Endodermal cell (in vitro differentiated cells): ENCODE measurements around the gene ACE. TPM values are rescaled to one million over a fixed set of nuclear protein-coding genes. Genes with fewer than 3 reads are reported as not detected.

ENCODE experiments used
- DNase-seq: peaks from one replicate; pipeline ENCODE4 v3.0.0-alpha.2; 2017
- H3K27ac ChIP-seq: 2 replicates; pipeline ENCODE4 v1.5.1; 2013; ENCODE audit warnings: mild to moderate bottlenecking, low read depth, low read length, moderate library complexity
- H3K27me3 ChIP-seq: 2 replicates; pipeline ENCODE4 v1.6.1; 2013; ENCODE audit warnings: mild to moderate bottlenecking, low read length, moderate library complexity; ENCODE audit not compliant: insufficient read depth, control insufficient read depth, poor library complexity, severe bottlenecking
- H3K36me3 ChIP-seq: 2 replicates; pipeline ENCODE4 v1.7.0; 2013; ENCODE audit warnings: mild to moderate bottlenecking, low read length, moderate library complexity; ENCODE audit not compliant: control insufficient read depth, insufficient read depth
- H3K4me1 ChIP-seq: one replicate; pipeline ENCODE4 v1.7.0; 2013; ENCODE audit warnings: low read length; ENCODE audit not compliant: control insufficient read depth, insufficient read depth
- H3K4me3 ChIP-seq: 2 replicates; pipeline ENCODE4 v1.5.1; 2013; ENCODE audit warnings: mild to moderate bottlenecking, low read length, moderate library complexity
- H3K9ac ChIP-seq: 2 replicates; pipeline ENCODE4 v1.6.1; 2013; ENCODE audit warnings: mild to moderate bottlenecking, low read length, moderate library complexity; ENCODE audit not compliant: poor library complexity, severe bottlenecking; ENCODE audit errors: extremely low read depth
- H3K9me3 ChIP-seq: 2 replicates; pipeline ENCODE4 v1.6.1; 2013; ENCODE audit warnings: mild to moderate bottlenecking, low read length, moderate library complexity; ENCODE audit not compliant: control insufficient read depth
- H3K27ac Mint-ChIP-seq: 2 replicates; pipeline ENCODE4 v1.8.0; 2020; ENCODE audit warnings: mixed read lengths
- H3K27me3 Mint-ChIP-seq: 2 replicates; pipeline ENCODE4 v1.8.0; 2021; ENCODE audit warnings: mild to moderate bottlenecking, mixed read lengths; ENCODE audit not compliant: insufficient read depth
- H3K36me3 Mint-ChIP-seq: 2 replicates; pipeline ENCODE4 v1.8.0; 2020; ENCODE audit warnings: low read depth, mixed read lengths
- H3K4me1 Mint-ChIP-seq: 2 replicates; pipeline ENCODE4 v1.8.0; 2020; ENCODE audit warnings: mixed read lengths
- H3K4me3 Mint-ChIP-seq: 2 replicates; pipeline ENCODE4 v1.8.0; 2020; ENCODE audit warnings: mild to moderate bottlenecking, moderate library complexity, mixed read lengths
- H3K9me3 Mint-ChIP-seq: 2 replicates; pipeline ENCODE4 v1.8.0; 2020; ENCODE audit warnings: mild to moderate bottlenecking, mixed read lengths
- WGBS, 2 experiments: methylation state at CpG; one replicate each; pipeline versions ENCODE4 v1.1.5 to v1.1.7; 2013; ENCODE audit warnings: missing lambda C conversion rate in 2 of 2, mixed read lengths in 1 of 2; ENCODE audit not compliant: insufficient coverage in 1 of 2, insufficient read length in 1 of 2; 5-methylcytosine and 5-hydroxymethylcytosine counted together
- total RNA-seq, 2 donors: library from RNA; stranded (reverse); fragmentation: NEBNext Ultra II Directional in 1 of 2; extraction: Animal tissue kit (Norgen Biotek cat#: 25700) in 1 of 2; gene quantifications; 2 replicates in 1 of 2; 3 replicates in 1 of 2; pipeline ENCODE4 v1.2.1, GENCODE V29; 2021
- TF ChIP-seq, protein P1 (sequence below): fragments of 200-600 bp; sonication (generic); conservative IDR thresholded peaks from 2 replicates; pipeline ENCODE4 v1.5.0; 2021; ENCODE audit warnings: antibody characterized with exemption, mild to moderate bottlenecking

Gene ACE
- total RNA-seq, 2 donors from 2014 or later: 4.6 to 12.5 TPM

DNA sequence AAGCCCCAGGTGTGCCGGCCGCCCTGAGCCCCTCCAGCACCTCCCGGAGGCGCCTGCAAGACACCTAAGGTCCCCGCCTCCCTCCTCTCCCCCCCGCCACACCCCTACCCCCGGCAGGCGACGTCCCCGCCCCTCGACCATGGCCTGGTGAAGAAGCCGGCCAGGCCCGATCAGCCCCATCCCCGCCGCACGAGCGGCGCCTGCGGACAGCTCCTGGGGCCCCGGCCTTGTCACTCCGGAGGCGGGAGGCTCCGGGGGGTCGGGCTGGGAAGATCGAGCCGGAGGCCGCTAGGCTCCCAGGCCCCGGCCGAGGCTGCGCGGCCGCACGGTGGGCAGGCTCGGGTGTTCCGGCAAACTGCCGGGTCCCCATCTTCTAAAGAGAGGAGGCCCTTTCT, 405 bp upstream of the ACE start:
- Mint-ChIP-seq H3K4me3 (peak overlapping the region; percentile 64), H3K27ac (no peak overlapping the region), H3K4me1 (peaks cover 19% of the 10 kb centered on the region), H3K36me3 (no peaks in the 10 kb centered on the region), H3K9me3 (no peaks in the 10 kb centered on the region), H3K27me3 (peaks cover 30% of the 10 kb centered on the region)
- TF ChIP-seq, protein P1, sequence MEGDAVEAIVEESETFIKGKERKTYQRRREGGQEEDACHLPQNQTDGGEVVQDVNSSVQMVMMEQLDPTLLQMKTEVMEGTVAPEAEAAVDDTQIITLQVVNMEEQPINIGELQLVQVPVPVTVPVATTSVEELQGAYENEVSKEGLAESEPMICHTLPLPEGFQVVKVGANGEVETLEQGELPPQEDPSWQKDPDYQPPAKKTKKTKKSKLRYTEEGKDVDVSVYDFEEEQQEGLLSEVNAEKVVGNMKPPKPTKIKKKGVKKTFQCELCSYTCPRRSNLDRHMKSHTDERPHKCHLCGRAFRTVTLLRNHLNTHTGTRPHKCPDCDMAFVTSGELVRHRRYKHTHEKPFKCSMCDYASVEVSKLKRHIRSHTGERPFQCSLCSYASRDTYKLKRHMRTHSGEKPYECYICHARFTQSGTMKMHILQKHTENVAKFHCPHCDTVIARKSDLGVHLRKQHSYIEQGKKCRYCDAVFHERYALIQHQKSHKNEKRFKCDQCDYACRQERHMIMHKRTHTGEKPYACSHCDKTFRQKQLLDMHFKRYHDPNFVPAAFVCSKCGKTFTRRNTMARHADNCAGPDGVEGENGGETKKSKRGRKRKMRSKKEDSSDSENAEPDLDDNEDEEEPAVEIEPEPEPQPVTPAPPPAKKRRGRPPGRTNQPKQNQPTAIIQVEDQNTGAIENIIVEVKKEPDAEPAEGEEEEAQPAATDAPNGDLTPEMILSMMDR: no peak
- WGBS, 2 experiments: 0 to 1% methylated on average over 3 to 34 of the region's 36 CpGs
- peaks cover 2% of the 10 kb centered on the region for H3K4me1 ChIP-seq
- H3K27me3 ChIP-seq: peaks cover 33% of the 10 kb centered on the region
- DNase-seq: peak; percentile 91
- H3K4me3 ChIP-seq: peak overlapping the region; percentile 53
- no peak overlapping the region for H3K9ac ChIP-seq
- H3K9me3 ChIP-seq: no peaks in the 10 kb centered on the region
- no peaks in the 10 kb centered on the region for H3K36me3 ChIP-seq
- no peak overlapping the region for H3K27ac ChIP-seq

DNA sequence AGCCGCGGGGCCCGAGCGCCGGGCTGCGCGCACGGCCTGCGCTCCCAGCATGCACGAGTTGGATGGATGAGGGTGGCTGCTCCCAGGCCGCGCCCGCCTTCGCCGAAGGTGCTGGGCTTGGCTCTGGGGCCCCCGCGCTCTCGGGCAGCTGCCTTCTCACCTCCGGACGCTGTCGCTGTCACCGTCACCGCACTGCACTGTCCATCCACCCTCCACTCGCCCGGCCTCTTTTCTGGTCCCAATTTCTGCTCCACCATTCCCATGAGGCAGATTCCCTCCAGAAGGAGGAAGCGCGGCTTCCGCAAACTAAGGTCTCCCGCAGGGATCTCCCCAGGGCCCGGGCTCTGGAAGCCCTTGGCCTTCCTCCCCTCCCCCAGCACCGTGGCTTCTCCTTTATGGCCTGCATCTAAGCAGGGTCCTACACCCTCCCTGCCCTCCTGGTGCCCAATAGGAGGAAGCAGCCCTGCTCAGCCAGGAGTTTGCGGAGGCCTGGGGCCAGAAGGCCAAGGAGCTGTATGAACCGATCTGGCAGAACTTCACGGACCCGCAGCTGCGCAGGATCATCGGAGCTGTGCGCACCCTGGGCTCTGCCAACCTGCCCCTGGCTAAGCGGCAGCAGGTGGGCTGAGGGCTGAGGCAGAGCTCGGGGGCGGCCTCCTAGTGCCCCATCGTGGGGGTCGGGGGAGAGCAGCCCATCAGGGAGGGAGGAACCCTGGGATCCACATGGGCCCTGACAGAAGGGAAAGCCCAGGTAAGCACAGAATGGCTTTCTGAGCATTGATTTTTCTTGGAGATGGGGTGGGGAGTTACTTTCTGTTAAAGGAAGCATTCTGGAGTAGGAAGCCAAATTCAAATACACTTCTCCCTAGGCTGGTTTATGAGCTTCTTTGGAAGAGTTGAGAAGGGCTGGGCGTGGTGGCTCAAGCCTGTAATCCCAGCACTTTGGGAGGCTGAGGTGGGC, 899 bp downstream of the ACE start:
- TF ChIP-seq, protein P1: no peak
- Mint-ChIP-seq H3K27ac (no peak overlapping the region), H3K27me3 (peaks cover 28% of the 10 kb centered on the region), H3K4me3 (peak overlapping the region; percentile 64), H3K9me3 (no peaks in the 10 kb centered on the region), H3K4me1 (peaks cover 19% of the 10 kb centered on the region), H3K36me3 (no peaks in the 10 kb centered on the region)
- H3K27me3 ChIP-seq: peaks cover 33% of the 10 kb centered on the region
- peak overlapping the region; percentile 60 for H3K4me3 ChIP-seq
- peaks cover 2% of the 10 kb centered on the region for H3K4me1 ChIP-seq
- H3K36me3 ChIP-seq: no peaks in the 10 kb centered on the region
- H3K9ac ChIP-seq: no peak overlapping the region
- no peak overlapping the region for H3K27ac ChIP-seq
- DNase-seq: peak; percentile 85
- 13 to 22% methylated on average over 23 to 44 of the region's 44 CpGs for WGBS, 2 experiments
- no peaks in the 10 kb centered on the region for H3K9me3 ChIP-seq

DNA sequence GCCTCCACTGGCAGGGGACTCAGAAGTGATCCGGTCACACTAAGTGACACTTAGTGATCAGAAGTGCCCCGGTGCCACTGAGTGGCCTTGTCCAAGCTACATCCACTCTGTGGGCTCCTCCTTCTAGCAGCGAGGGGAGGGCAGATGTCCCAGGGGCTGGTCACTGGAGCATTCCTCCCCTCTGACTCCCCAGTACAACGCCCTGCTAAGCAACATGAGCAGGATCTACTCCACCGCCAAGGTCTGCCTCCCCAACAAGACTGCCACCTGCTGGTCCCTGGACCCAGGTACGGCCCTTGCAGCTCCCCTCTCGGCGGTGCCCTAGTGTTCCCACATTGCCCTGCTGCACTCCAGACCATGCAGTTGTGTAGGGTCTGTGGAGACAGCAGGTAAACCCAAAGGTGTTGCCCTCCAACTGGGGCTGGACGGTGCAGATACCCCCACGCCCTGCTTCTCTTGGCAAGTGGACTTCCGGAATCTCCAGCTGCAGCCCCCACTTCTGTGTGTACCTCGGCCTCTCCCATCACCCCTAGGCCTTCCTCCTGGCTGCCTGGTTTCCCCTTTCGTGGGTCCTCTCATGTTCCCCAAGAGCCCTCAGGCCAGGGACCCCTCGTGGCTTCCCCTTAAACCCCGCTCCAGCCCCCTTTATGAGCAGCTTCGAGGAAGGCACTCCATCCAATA, 2.1 kb downstream of the ACE start:
- H3K4me3 Mint-ChIP-seq: no peak overlapping the region
- peaks cover 19% of the 10 kb centered on the region for H3K4me1 Mint-ChIP-seq
- H3K27me3 Mint-ChIP-seq: peaks cover 28% of the 10 kb centered on the region
- WGBS, 2 experiments: 44 to 49% methylated on average over 6 to 16 of the region's 16 CpGs
- no peaks in the 10 kb centered on the region for H3K9me3 ChIP-seq
- no peak overlapping the region for H3K27ac ChIP-seq
- no peak overlapping the region for H3K4me3 ChIP-seq
- H3K9ac ChIP-seq: no peak overlapping the region
- DNase-seq: peak; percentile 98
- H3K27me3 ChIP-seq: peaks cover 33% of the 10 kb centered on the region
- H3K36me3 Mint-ChIP-seq: no peaks in the 10 kb centered on the region
- no peaks in the 10 kb centered on the region for H3K36me3 ChIP-seq
- H3K4me1 ChIP-seq: peaks cover 2% of the 10 kb centered on the region
- no peak overlapping the region for H3K27ac Mint-ChIP-seq
- TF ChIP-seq, protein P1: peak; percentile 95
- H3K9me3 Mint-ChIP-seq: no peaks in the 10 kb centered on the region
